HL-60 (cell line): Measurements from ENCODE around the gene ZFP36.

ENCODE experiments used
- DNase-seq, 2 experiments: peaks; one replicate each; pipeline ENCODE4 v3.0.0-alpha.2; 2010 to 2020; ENCODE audit warnings: low read depth in 1 of 2, low spot score in 1 of 2
- H3K27ac ChIP-seq: fragments of 250-450 bp; sonication (Bioruptor Pico); replicated peaks from 2 replicates; pipeline ENCODE4 v1.5.1; 2020; ENCODE audit warnings: mild to moderate bottlenecking, moderate library complexity
- H3K27me3 ChIP-seq: fragments of 250-450 bp; sonication (Bioruptor Pico); 2 replicates; pipeline ENCODE4 v1.5.1; 2021; ENCODE audit warnings: mild to moderate bottlenecking, moderate library complexity; ENCODE audit not compliant: insufficient read depth, poor library complexity, severe bottlenecking
- H3K4me3 ChIP-seq: replicated peaks from 2 replicates; pipeline ENCODE4 v1.5.1; 2011; ENCODE audit warnings: mild to moderate bottlenecking, control low read depth, low read length; ENCODE audit not compliant: insufficient read depth
- CTCF ChIP-seq: IDR thresholded peaks from one replicate; pipeline ENCODE4 v1.5.1; 2011; ENCODE audit warnings: low read length, control low read depth, inconsistent platforms; ENCODE audit not compliant: insufficient read depth
- GABPA ChIP-seq: IDR thresholded peaks from 2 replicates; pipeline ENCODE4 v1.6.1; 2012; ENCODE audit warnings: low read depth
- POLR2AphosphoS5 ChIP-seq: IDR thresholded peaks from 2 replicates; pipeline ENCODE4 v1.6.1; 2012; ENCODE audit warnings: low read depth
- SPI1 ChIP-seq: IDR thresholded peaks from 2 replicates; pipeline ENCODE4 v1.6.1; 2012; ENCODE audit warnings: low read depth, mild to moderate bottlenecking, borderline replicate concordance
- TF ChIP-seq, protein P1 (sequence below): IDR thresholded peaks from 2 replicates; pipeline ENCODE4 v1.6.1; 2012; ENCODE audit warnings: low read depth; ENCODE audit not compliant: insufficient replicate concordance

The ZFP36 gene

GRCh38 chr19:39411081-39411831 lies 4.6 kb downstream of the ZFP36 start:
- DNase-seq, result peak in 1 of 2 experiments; percentile 50
- Histone ChIP-seq H3K27ac (peak overlapping the region; percentile 95), H3K27me3 (peaks cover 20% of the 10 kb centered on the region), H3K4me3 (no peak overlapping the region; the same call in 1 of the 2 replicates)
- TF ChIP-seq POLR2AphosphoS5 (no peak), CTCF (no peak), SPI1 (no peak), GABPA (no peak)
- TF ChIP-seq, protein P1, sequence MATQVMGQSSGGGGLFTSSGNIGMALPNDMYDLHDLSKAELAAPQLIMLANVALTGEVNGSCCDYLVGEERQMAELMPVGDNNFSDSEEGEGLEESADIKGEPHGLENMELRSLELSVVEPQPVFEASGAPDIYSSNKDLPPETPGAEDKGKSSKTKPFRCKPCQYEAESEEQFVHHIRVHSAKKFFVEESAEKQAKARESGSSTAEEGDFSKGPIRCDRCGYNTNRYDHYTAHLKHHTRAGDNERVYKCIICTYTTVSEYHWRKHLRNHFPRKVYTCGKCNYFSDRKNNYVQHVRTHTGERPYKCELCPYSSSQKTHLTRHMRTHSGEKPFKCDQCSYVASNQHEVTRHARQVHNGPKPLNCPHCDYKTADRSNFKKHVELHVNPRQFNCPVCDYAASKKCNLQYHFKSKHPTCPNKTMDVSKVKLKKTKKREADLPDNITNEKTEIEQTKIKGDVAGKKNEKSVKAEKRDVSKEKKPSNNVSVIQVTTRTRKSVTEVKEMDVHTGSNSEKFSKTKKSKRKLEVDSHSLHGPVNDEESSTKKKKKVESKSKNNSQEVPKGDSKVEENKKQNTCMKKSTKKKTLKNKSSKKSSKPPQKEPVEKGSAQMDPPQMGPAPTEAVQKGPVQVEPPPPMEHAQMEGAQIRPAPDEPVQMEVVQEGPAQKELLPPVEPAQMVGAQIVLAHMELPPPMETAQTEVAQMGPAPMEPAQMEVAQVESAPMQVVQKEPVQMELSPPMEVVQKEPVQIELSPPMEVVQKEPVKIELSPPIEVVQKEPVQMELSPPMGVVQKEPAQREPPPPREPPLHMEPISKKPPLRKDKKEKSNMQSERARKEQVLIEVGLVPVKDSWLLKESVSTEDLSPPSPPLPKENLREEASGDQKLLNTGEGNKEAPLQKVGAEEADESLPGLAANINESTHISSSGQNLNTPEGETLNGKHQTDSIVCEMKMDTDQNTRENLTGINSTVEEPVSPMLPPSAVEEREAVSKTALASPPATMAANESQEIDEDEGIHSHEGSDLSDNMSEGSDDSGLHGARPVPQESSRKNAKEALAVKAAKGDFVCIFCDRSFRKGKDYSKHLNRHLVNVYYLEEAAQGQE, result no peak

DNA sequence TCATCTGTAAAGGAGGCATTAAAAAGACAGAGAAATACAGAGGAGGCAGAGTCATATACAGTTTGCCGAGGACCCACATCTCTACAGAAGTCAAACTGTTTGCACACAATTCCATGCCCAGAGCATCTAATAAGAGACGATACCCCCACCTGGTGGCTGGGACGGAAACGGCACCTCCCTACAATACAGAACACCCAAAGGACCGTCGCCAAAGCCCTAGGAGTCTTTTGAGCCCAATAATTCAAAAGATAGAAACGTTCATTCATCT lies 5.1 kb downstream of the ZFP36 start:
- DNase-seq, result peak; percentile 75 to 93
- H3K4me3 ChIP-seq, result peak overlapping the region; percentile 73
- H3K27ac ChIP-seq, result peak overlapping the region; percentile 95

DNA sequence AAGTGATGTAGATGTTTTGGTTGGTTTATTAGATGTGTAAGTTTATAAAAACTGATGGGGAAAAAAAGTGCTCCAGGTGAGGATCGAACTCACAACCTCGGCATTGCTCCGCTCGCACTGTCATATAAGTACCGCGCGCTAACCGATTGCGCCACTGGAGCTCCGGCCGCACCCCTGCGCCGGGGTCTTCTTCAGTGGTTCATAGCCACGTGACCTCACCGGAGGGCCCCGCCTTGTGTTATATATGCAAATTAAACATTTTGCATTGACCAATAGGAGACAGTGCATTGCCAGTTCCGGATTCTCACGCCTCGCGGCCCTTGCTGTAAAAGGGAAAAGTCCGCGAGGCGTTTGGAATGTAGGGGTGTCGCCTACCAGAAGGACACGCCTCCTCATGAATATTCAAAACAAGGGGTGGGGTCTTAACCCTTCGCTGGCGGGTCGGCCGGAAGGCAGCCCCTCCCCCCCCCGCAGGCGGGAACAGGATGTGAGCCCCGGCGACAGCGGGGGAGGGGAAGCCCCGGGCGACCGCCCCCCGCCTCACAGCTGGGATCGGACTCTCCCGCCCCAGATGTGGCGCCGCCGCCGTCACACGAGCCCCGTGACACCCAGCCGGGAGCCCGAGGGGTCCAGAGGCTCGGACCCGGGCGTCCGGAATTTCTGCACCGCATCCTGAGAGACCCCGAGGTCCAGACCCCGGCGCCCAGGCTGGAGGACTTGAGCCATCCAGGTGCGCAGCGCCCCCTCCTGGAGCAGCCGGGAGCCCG lies 5.6 kb downstream of the ZFP36 start, which contains the start of gene PLEKHG2:
Gene PLEKHG2, plus strand, starts transcription at position 570 of the 767 bp plus-strand sequence. CDS start 1,418 bp downstream, outside the sequence.
- H3K27ac ChIP-seq, result peak within 1 kb of the TSS; percentile 95
- no peak for TF ChIP-seq CTCF
- TF ChIP-seq, protein P1, result no peak
- TF ChIP-seq GABPA, result 0 out of 2 replicates have a peak, but pooled peaks have one; percentile 18
- TF ChIP-seq POLR2AphosphoS5, result peak; percentile 77
- TF ChIP-seq SPI1, result peak; percentile 70; the same call in 1 of the 2 replicates
- peaks cover 28% of the 10 kb centered on the region for H3K27me3 ChIP-seq
- DNase-seq, result peak; percentile 98
- peak within 1 kb of the TSS; percentile 73 for H3K4me3 ChIP-seq

More for the DNA sequence above, 5.1 kb downstream of the ZFP36 start:
- TF ChIP-seq CTCF (peak; percentile 90), GABPA (0 out of 2 replicates have a peak, but pooled peaks have one; percentile 8)
- TF ChIP-seq, protein P1, result no peak
- H3K27me3 ChIP-seq, result peaks cover 23% of the 10 kb centered on the region
